ENCODE results near the gene BTN1A1. TPM values are rescaled to one million over a fixed set of nuclear protein-coding genes. Genes with fewer than 3 reads are reported as not detected.
A peak's percentile ranks its signal among the peaks of the same experiment; 100 is the strongest.

Gene BTN1A1
- total RNA-seq, 2 experiments from 2014 or later: not detected

DNA sequence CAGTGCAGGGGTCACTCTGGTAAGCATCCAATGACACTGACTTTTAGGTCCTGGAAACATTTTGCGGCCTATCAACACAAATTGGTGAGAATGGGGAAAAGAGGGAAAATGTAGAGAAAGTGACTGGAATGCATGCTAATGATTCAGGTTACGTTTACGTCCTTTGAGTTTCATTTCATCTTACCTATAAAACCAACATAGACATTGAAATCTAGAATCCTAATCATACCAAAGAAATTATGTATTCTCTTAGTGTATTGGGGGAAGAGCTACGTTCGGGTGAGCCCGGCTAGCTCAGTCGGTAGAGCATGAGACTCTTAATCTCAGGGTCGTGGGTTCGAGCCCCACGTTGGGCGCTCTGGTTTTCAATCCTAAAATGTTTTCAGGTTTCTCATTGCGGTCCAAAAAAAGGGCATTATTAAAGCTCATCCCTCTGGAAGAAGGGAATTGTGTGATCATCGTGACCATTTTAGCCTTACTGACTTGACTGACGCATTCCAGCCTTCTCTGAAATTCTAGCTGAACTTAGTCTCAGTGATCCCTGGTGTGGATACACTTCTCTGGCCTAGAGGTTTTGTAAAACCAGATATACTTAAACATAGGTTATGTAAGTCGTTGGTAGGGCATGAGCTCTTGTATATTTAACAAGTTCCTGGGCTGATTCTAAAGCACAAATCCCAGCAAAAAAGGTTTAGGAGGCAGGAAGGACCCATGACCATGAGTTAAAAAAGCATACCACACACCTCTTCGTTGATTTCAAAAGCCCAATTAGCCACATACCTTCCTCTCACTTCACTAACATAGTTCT lies 56.4 kb downstream of the BTN1A1 start:
- peak overlapping the region; percentile 35 for H3K4me3 Mint-ChIP-seq
- DNase-seq: peak; percentile 65
- H3K27me3 Mint-ChIP-seq: no peaks in the 10 kb centered on the region
- intact Hi-C loops (cut with micrococcal nuclease): no loop called here
- no peaks in the 10 kb centered on the region for H3K9me3 Mint-ChIP-seq
- ChIA-PET POLR2A (interaction anchor here (0.6 to 0.8 kb wide), 2 partner anchors 8 to 27 kb away, joined by 3 read pairs; no protein-coding TSS in a partner anchor), CTCF (interaction anchor here (0.8 to 1.5 kb wide), 5 partner anchors 9 to 24 kb away, joined by 3 to 5 read pairs (median 3); no protein-coding TSS in a partner anchor)
- no peaks in the 10 kb centered on the region for H3K36me3 Mint-ChIP-seq
- H3K27ac Mint-ChIP-seq: peak overlapping the region; percentile 42
- peaks cover 11% of the 10 kb centered on the region for H3K4me1 Mint-ChIP-seq (ENCODE audit: low read depth)

Other genes starting within 250 kb of the BTN1A1 start
- 10 to 100 TPM; 59.5 to 64.8 TPM for gene BTN3A2, start 135.1 kb upstream of the BTN1A1 start, total RNA-seq
- 10 to 100 TPM; 22.3 to 25.8 TPM for gene BTN2A2, start 117.2 kb upstream of the BTN1A1 start, total RNA-seq
- gene BTN3A1, start 98.0 kb upstream of the BTN1A1 start, total RNA-seq: 10 to 100 TPM; 36.5 to 39.0 TPM
- gene BTN3A3, start 59.8 kb upstream of the BTN1A1 start, total RNA-seq: 10 to 100 TPM; 31.3 to 36.0 TPM
- 10 to 100 TPM; 17.6 to 19.6 TPM for gene BTN2A1, start 42.3 kb upstream of the BTN1A1 start, total RNA-seq
- gene HMGN4, start 38.1 kb downstream of the BTN1A1 start, total RNA-seq: 10 to 100 TPM; 93.2 to 96.0 TPM
- gene ABT1, start 96.7 kb downstream of the BTN1A1 start, total RNA-seq: 10 to 100 TPM; 22.6 to 22.7 TPM
- 10 to 100 TPM; 10.4 to 11.3 TPM for gene ZNF322, start 159.4 kb downstream of the BTN1A1 start, total RNA-seq

Measured in activated CD4-positive, alpha-beta memory T cell treated with anti-CD3 and anti-CD28 coated beads for 36 hours (primary cell).